K562 (cell line): ENCODE measurements around the gene SYN1. TPM values are rescaled to one million over a fixed set of nuclear protein-coding genes. Genes with fewer than 3 reads are reported as not detected.

Experiments
- BRF2 ChIP-seq: IDR thresholded peaks from 3 replicates; pipeline ENCODE4 v1.6.1; 2011; ENCODE audit warnings: borderline replicate concordance, mild to moderate bottlenecking; ENCODE audit not compliant: insufficient read length, insufficient read depth
- C11orf30 ChIP-seq: fragments of 450-650 bp; IDR thresholded peaks from 2 replicates; pipeline ENCODE4 v1.6.1; 2016; ENCODE audit warnings: low read depth, mild to moderate bottlenecking
- FUS ChIP-seq: fragments of 200-400 bp; formaldehyde crosslinking; optimal IDR thresholded peaks from 2 replicates; pipeline ENCODE3; 2017; ENCODE audit warnings: low read depth, low read length
- HEY1 ChIP-seq: fragments of 250-450 bp; sonication (Bioruptor Pico); IDR thresholded peaks from 2 replicates; pipeline ENCODE4 v1.5.0; 2020; ENCODE audit warnings: mild to moderate bottlenecking, moderate library complexity, borderline replicate concordance
- HINFP ChIP-seq: fragments of 450-650 bp; conservative IDR thresholded peaks from 2 replicates; pipeline ENCODE4 v1.6.1; 2016; ENCODE audit warnings: missing genetic modification characterization, low read depth, mild to moderate bottlenecking, control low read depth, missing compliant biosample characterization
- MAFF ChIP-seq: IDR thresholded peaks from 2 replicates; pipeline ENCODE4 v1.6.1; 2012; ENCODE audit warnings: low read length, improper control_type of control experiment
- MTA1 ChIP-seq: fragments of 450-650 bp; IDR thresholded peaks from 2 replicates; pipeline ENCODE4 v1.6.1; 2017; ENCODE audit warnings: borderline replicate concordance
- MXI1 ChIP-seq: IDR thresholded peaks from 2 replicates; pipeline ENCODE4 v1.6.1; 2011; ENCODE audit warnings: low read depth, mild to moderate bottlenecking, improper control_type of control experiment, low read length
- NCOA1 ChIP-seq: fragments of 450-650 bp; IDR thresholded peaks from 2 replicates; pipeline ENCODE4 v1.6.1; 2016; ENCODE audit warnings: low read depth
- NCOA2 ChIP-seq, 2 experiments: fragments of 450-650 bp; IDR thresholded peaks; 2 replicates each; pipeline ENCODE4 v1.6.1; 2018; ENCODE audit warnings: mild to moderate bottlenecking in 2 of 2, moderate library complexity in 1 of 2; ENCODE audit not compliant: partially characterized antibody in 2 of 2
- POLR3A ChIP-seq: IDR thresholded peaks from 2 replicates; pipeline ENCODE4 v1.6.1; 2011; ENCODE audit warnings: borderline replicate concordance, mild to moderate bottlenecking, moderate library complexity; ENCODE audit not compliant: insufficient read length, insufficient read depth; ENCODE audit errors: extremely low read depth
- PRPF4 ChIP-seq: fragments of 200-400 bp; formaldehyde crosslinking; IDR thresholded peaks from one replicate; pipeline ENCODE4 v1.6.1; 2017; ENCODE audit warnings: low read length, low read depth, mild to moderate bottlenecking; ENCODE audit not compliant: insufficient read depth, poor library complexity, severe bottlenecking
- RBM14 ChIP-seq: fragments of 200-400 bp; formaldehyde crosslinking; IDR thresholded peaks from 2 replicates; pipeline ENCODE4 v1.6.1; 2018; ENCODE audit warnings: low read depth, mild to moderate bottlenecking, low read length, moderate library complexity, borderline replicate concordance; ENCODE audit not compliant: insufficient read depth
- SLC30A9 ChIP-seq: fragments of 250-450 bp; sonication (Bioruptor Pico); IDR thresholded peaks from 2 replicates; pipeline ENCODE4 v1.8.0; 2022; ENCODE audit warnings: mild to moderate bottlenecking, moderate library complexity
- TBP ChIP-seq: optimal IDR thresholded peaks from 2 replicates; pipeline ENCODE3; 2011; ENCODE audit warnings: low read depth, low read length, improper control_type of control experiment
- THRAP3 ChIP-seq: fragments of 450-650 bp; IDR thresholded peaks from 2 replicates; pipeline ENCODE4 v1.6.1; 2016; ENCODE audit warnings: mild to moderate bottlenecking, inconsistent platforms, borderline replicate concordance
- ZC3H4 ChIP-seq: sonication (generic); formaldehyde crosslinking; IDR thresholded peaks from 2 replicates; pipeline ENCODE4 v1.9.0; 2021; ENCODE audit warnings: missing genetic modification reagents, borderline replicate concordance
- ZNF197 ChIP-seq: fragments of 200-800 bp; sonication (Bioruptor generic); IDR thresholded peaks from 2 replicates; pipeline ENCODE4 v1.6.1; 2016; ENCODE audit warnings: low read depth, missing genetic modification characterization, missing compliant biosample characterization
- ZNF764 ChIP-seq: fragments of 250-450 bp; sonication (Bioruptor Pico); IDR thresholded peaks from 2 replicates; pipeline ENCODE4 v1.4.0; 2020; ENCODE audit warnings: low read depth, mild to moderate bottlenecking, moderate library complexity
- polyA plus RNA-seq, 8 experiments: library from polyadenylated mRNA; depleted of rRNA in 4 of 8; stranded (reverse) in 5 of 8; unstranded in 3 of 8; fragments of >200 nt; fragmentation: Nextera tagmentation in 2 of 8; fragmentation: Illumina TruSeq in 1 of 8; extraction: Ambion mirVana in 2 of 8; extraction: Trizol in 1 of 8; gene quantifications; 2 replicates each; pipeline versions ENCODE4 v1.2.1 to v1.2.3, GENCODE V29; 2011 to 2014; ENCODE audit warnings: inconsistent platforms in 1 of 8, missing spikeins in 1 of 8
- total RNA-seq, 7 experiments: library from RNA; depleted of rRNA in 6 of 7; stranded (reverse); fragments of >200 nt in 6 of 7; fragmentation: Illumina TruSeq in 2 of 7; extraction: Trizol in 2 of 7; gene quantifications; 2 replicates each; pipeline versions ENCODE4 v1.2.1 to v1.2.3, GENCODE V29; 2011 to 2021; ENCODE audit warnings: low replicate concordance in 1 of 7
- TF ChIP-seq, protein P1 (sequence below), 2 experiments: IDR thresholded peaks; 2 replicates each; pipeline ENCODE4 v1.6.1; 2012; ENCODE audit warnings: improper control_type of control experiment in 2 of 2, low read depth in 2 of 2, low read length in 2 of 2, borderline replicate concordance in 1 of 2
- TF ChIP-seq, protein P2 (sequence below): fragments of 450-650 bp; IDR thresholded peaks from 2 replicates; pipeline ENCODE4 v1.6.1; 2016; ENCODE audit warnings: borderline replicate concordance

The SYN1 gene
- total and polyA plus RNA-seq, 9 of the 15 experiments (the other 6 are each of a cell fraction or from before 2014, with no cell fraction given) = 0.01 to 0.28 (median 0.18) TPM; not detected in 2

GRCh38 chrX:47662144-47662657, 42.5 kb upstream of the SYN1 start (continued):
- no peak for TF ChIP-seq POLR3A
- 0 out of 2 replicates have a peak, but pooled peaks have one; percentile 16 for TF ChIP-seq MAFF
- no peak for TF ChIP-seq NCOA2 (IDR thresholded peaks at IDR 0.05; ENCODE audit: partially characterized antibody in 2 of 2)
- TF ChIP-seq HEY1 (CRISPR knock-in tag) = no peak
- no peak for TF ChIP-seq ZNF764
- no peak for TF ChIP-seq THRAP3
- no peak for TF ChIP-seq BRF2
- peak; percentile 62; the same call in 1 of the 2 replicates for TF ChIP-seq NCOA1
- TF ChIP-seq, protein P1, sequence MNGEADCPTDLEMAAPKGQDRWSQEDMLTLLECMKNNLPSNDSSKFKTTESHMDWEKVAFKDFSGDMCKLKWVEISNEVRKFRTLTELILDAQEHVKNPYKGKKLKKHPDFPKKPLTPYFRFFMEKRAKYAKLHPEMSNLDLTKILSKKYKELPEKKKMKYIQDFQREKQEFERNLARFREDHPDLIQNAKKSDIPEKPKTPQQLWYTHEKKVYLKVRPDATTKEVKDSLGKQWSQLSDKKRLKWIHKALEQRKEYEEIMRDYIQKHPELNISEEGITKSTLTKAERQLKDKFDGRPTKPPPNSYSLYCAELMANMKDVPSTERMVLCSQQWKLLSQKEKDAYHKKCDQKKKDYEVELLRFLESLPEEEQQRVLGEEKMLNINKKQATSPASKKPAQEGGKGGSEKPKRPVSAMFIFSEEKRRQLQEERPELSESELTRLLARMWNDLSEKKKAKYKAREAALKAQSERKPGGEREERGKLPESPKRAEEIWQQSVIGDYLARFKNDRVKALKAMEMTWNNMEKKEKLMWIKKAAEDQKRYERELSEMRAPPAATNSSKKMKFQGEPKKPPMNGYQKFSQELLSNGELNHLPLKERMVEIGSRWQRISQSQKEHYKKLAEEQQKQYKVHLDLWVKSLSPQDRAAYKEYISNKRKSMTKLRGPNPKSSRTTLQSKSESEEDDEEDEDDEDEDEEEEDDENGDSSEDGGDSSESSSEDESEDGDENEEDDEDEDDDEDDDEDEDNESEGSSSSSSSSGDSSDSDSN (IDR thresholded peaks at IDR 0.05; ENCODE audit: borderline replicate concordance in 1 of 2, low read depth in 2 of 2, low read length in 2 of 2) = no peak
- TF ChIP-seq PRPF4 = no peak
- TF ChIP-seq TBP = peak; percentile 34
- no peak; the same call in 1 of the 2 replicates for TF ChIP-seq C11orf30
- TF ChIP-seq ZNF197 (CRISPR knock-in tag) = no peak
- TF ChIP-seq, protein P2, sequence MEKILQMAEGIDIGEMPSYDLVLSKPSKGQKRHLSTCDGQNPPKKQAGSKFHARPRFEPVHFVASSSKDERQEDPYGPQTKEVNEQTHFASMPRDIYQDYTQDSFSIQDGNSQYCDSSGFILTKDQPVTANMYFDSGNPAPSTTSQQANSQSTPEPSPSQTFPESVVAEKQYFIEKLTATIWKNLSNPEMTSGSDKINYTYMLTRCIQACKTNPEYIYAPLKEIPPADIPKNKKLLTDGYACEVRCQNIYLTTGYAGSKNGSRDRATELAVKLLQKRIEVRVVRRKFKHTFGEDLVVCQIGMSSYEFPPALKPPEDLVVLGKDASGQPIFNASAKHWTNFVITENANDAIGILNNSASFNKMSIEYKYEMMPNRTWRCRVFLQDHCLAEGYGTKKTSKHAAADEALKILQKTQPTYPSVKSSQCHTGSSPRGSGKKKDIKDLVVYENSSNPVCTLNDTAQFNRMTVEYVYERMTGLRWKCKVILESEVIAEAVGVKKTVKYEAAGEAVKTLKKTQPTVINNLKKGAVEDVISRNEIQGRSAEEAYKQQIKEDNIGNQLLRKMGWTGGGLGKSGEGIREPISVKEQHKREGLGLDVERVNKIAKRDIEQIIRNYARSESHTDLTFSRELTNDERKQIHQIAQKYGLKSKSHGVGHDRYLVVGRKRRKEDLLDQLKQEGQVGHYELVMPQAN = no peak
- TF ChIP-seq SLC30A9 (CRISPR knock-in tag) = no peak
- TF ChIP-seq HINFP (tag) = no peak
- no peak for TF ChIP-seq FUS
- TF ChIP-seq RBM14 = no peak
- no peak for TF ChIP-seq ZC3H4 (CRISPR knock-in tag)
- TF ChIP-seq MXI1 = 0 out of 2 replicates have a peak, but pooled peaks have one; percentile 20
- no peak for TF ChIP-seq MTA1
